NCI-H128 (cell line): ENCODE measurements around the gene HOTAIR.

Experiments
- DNase-seq: peaks from one replicate; lab custom pipeline; 2025; ENCODE audit not compliant: unreplicated experiment; lab: John Stamatoyannopoulos, UW

Gene HOTAIR

GRCh38 chr12:54011665-54012532, 37.1 kb upstream of the HOTAIR start:
- DNase-seq = no peak

GRCh38 chr12:54010972-54011664, 36.4 kb upstream of the HOTAIR start:
- DNase-seq = no peak

- DNase-seq = no peak
Measured at GRCh38 chr12:54010053-54010971, 35.6 kb upstream of the HOTAIR start.

- no peak for DNase-seq
Measured at GRCh38 chr12:54009171-54010052, 34.7 kb upstream of the HOTAIR start.

GRCh38 chr12:54008260-54008552, 33.5 kb upstream of the HOTAIR start:
- no peak for DNase-seq

- DNase-seq = no peak
Measured at GRCh38 chr12:54007538-54008259, 32.9 kb upstream of the HOTAIR start.

GRCh38 chr12:54006559-54007220, 31.9 kb upstream of the HOTAIR start:
- DNase-seq = no peak

GRCh38 chr12:54005853-54006558, 31.3 kb upstream of the HOTAIR start:
- peak; percentile 74 for DNase-seq

GRCh38 chr12:54005531-54005852, 30.7 kb upstream of the HOTAIR start:
- DNase-seq = no peak

- DNase-seq = no peak
Measured at GRCh38 chr12:54004841-54005530, 30.2 kb upstream of the HOTAIR start.

GRCh38 chr12:54004063-54004840, 29.5 kb upstream of the HOTAIR start:
- no peak for DNase-seq

GRCh38 chr12:54003625-54004024, 28.9 kb upstream of the HOTAIR start:
- no peak for DNase-seq

GRCh38 chr12:54002915-54003389, 28.2 kb upstream of the HOTAIR start:
- no peak for DNase-seq

GRCh38 chr12:54002278-54002914, 27.6 kb upstream of the HOTAIR start:
- DNase-seq = no peak

GRCh38 chr12:54001283-54002187, 26.8 kb upstream of the HOTAIR start:
- DNase-seq = no peak
